H4 (cell line): ENCODE data around the gene ZKSCAN1. TPM values are rescaled to one million over a fixed set of nuclear protein-coding genes. Genes with fewer than 3 reads are reported as not detected.

Source experiments
- DNase-seq: peaks from one replicate; pipeline ENCODE4 v3.0.0-alpha.2; 2015; ENCODE audit warnings: low spot score
- total RNA-seq: library from RNA; depleted of rRNA; stranded (reverse); fragments of >200 nt; shearing (Covaris generic); gene quantifications from 2 replicates; pipeline ENCODE4 v1.2.3, GENCODE V29; 2014; rRNA removed

ZKSCAN1 gene
- total RNA-seq, 1 experiment from 2014 or later, result 12.2 TPM

DNA sequence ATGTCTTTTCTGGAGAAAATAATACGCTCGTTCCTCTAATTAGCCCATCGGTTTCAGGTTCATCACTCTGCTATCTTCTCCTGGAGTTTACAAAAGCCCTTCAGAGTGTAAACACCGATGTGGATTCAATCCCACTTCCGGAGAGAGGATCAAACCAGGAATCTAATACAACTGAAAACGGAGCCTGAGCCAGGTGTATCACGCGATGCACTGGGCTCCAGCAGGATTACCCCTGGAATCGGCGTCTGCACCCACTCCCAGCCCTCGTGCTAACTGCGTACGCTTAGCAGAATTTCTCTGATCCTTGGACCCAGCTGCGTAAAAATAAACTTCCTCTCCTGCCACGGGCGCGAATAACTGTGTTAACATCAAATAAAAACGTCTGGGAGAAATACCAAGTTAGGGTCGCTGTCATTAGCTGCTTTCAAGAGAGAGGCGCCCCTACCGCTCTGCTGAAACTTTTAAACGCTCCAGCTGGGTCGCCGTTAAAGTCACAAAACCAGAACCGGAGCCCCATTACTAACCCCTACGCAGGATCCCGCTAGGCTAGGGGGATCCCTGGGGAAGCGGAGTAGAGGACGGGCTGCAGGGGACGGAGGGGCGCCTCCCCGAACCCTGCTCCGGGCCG lies 65.6 kb downstream of the ZKSCAN1 start:
- no peak for DNase-seq

DNA sequence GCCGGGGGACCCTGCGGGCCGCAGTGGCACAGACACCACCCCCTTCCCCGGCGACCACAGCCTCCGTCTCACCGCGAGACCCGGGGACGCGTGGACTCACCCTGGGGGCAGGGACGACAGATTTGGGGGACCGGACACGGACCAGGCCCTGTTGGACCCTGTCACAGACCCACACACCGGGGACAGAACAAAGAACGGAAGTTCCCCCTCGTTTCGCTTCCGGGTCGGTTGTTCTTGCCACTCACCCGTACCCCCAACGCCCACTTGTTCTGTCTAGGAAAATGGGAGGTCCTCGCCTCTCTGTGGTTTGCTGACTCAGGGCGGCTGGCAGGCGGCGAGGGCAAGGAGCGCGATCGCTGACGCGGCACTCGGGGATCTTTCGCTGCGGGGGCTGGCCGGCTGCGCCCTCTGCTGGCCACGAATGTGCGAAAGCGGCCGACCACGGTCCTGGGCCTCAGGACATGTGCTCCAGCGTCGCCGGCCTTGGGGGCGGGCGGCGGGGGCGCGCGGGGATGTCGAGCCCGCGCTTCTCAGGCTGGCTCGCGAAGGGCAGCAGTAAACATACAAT lies 66.2 kb downstream of the ZKSCAN1 start, which contains the start of gene ZNF3:
TSS of gene ZNF3 (minus strand) at position 189 of the 568 bp plus-strand sequence. CDS start 4,366 bp downstream, outside the sequence.
- DNase-seq, result peak; percentile 99

DNA sequence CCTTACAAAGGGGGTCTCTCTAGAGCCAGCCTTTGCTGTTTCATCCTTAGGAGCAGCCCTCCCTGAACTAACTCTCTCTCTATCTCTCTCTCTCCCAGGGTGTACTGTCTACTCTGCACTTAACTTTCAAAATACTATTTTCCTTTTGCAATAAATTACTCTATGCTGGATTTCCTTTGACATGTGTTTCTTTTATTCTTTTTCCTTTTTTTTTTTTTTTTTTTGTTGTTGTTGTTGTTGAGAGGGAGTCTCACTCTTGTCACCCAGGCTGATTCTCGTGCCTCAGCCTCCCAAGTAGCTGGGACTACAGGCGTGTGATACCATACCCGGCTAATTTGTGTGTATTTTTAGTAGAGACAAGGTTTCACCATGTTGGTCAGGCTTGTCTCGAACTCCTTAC lies 67.6 kb downstream of the ZKSCAN1 start:
- DNase-seq, result no peak

DNA sequence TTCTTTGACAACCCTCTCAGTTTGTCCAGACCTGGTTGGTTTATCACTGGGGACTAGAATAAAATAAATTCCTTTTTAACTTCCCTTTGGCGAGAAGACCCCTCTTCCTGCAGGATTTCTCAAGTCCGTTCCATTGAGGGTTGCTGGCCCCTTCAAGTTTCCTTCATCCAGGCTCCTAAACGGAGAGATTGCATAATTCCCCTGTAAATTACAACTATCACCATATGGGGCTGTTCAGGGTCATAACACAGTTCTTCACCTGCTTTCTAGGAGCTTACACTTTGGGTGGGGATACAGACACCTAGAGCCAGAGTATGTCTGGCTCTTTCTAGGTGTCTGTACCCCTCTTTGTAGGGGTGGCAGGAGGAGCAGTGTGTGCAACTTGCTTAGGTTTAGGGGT lies 70.1 kb downstream of the ZKSCAN1 start:
- no peak for DNase-seq

DNA sequence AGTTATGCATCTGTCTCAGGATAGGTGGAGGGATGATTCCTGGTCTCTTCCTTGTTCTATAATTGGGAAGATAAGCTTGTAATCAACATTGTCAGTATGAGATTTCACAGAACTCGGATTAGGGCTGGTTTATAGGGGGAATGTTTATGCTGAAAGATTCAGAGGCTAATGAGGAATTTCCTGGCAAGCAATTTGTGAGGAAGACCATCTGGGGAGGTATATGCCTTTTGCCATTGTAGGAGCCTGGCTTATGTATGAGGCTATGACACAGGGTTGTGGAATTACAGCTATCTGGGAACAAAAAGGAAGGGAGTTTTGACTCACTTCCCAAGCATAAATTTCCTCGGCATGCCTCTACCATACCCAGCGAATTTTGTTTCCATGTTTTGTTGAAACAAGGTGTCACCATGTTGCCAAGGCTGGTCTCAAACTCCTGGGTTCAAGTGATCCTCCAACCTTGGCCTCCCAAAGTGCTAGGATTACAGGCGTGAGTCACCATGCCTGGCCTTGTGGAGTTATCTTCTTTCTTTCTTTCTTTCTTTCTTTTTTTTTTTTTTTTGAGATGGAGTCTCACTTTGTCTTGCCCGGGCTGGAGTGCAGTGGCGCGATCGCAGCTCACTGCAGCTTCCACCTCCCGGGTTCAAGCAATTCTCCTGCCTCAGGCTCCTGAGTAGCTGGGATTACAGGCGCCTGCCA lies 71.8 kb downstream of the ZKSCAN1 start:
- peak; percentile 65 for DNase-seq

DNA sequence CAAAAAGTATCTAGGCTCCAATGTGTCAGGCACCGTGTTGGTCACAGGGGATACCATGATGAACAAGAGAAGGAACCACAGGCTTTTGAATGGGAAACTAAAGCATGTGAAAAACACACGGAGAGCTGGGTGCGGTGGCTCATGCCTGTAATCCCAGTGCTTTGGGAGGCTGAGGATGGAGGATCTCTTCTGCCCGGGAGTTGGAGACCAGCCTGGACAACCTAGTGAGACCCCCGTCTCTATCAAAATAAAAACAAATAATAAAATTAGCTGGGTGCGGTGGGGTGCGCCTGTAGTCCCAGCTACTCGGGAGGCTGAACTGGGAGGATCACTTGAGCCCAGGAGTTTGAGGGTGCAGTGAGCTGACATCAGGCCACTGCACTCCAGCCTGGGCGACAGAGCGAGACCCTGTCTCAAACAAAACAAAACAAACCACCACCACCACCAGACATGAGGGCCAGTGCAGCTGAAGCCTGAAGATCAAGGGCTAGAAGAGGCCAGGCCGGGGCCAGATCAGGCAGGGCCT lies 72.8 kb downstream of the ZKSCAN1 start:
- no peak for DNase-seq

DNA sequence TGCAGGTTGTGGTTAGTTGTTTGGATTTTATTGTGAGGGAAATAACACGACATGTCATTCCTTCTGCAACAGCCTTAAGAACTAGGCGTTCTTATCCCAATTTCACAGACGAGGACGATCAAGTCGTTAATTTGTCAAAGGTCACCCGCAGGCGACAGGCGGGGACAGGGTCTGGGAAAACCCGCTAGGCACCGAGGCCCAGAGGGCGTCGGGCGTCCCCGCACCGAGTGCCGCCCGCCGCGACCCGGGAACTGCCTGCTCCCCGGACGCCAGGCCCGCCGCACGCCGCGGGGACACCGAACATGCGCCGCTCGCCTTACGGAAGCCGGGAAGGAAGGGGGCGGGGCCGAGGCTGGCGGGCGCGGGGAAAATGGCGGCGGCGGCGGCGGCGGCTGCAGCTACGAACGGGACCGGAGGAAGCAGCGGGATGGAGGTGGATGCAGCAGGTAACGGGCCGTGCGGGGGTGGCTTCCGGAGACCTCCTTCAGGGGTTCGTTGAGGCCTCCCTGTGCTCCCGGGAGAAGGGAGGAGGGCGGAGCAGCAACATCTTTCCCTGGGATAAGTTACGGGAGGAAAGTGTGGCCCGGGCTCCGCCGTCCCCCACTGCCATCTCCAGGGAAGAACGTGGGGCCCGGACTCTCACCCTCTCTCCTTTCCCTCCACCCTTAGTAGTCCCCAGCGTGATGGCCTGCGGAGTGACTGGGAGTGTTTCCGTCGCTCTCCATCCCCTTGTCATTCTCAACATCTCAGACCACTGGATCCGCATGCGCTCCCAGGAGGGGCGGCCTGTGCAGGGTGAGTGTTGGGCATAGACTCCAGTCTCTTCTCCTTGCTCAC lies 73.4 kb downstream of the ZKSCAN1 start, which contains the start of gene COPS6:
TSS of gene COPS6 (plus strand) at position 349 of the 837 bp plus-strand sequence. CDS start at position 371, 22 bp downstream.
- peak; percentile 64 for DNase-seq

DNA sequence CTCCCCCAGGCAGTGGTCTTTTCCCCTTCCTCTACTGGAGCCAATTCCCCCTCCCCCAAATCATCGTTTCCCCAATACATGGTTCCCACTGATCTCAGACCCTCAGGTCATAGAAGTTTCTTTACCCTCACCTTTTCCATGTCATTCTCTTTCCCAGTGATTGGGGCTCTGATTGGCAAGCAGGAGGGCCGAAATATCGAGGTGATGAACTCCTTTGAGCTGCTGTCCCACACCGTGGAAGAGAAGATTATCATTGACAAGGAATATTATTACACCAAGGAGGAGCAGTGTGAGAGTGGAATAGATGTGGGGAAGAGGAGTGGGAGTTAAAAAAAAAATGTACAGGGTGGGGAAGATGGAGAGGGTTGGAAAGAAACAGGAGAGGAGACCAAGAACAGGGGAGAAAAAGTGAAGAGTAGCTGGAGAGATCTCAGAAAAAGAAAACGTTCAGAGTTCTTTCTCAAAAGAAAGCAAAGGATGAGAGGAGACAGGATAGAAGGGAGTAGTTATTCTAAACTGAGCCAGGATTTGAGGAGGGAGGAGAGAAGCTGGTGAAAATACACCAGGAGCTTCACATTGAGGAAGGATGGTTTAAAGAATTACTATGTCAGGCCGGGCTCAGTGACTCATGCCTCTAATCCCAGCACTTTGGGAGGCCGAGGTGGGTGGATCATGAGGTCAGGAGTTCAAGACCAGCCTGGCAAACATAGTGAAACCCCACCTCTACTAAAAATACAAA lies 74.2 kb downstream of the ZKSCAN1 start:
- no peak for DNase-seq

DNA sequence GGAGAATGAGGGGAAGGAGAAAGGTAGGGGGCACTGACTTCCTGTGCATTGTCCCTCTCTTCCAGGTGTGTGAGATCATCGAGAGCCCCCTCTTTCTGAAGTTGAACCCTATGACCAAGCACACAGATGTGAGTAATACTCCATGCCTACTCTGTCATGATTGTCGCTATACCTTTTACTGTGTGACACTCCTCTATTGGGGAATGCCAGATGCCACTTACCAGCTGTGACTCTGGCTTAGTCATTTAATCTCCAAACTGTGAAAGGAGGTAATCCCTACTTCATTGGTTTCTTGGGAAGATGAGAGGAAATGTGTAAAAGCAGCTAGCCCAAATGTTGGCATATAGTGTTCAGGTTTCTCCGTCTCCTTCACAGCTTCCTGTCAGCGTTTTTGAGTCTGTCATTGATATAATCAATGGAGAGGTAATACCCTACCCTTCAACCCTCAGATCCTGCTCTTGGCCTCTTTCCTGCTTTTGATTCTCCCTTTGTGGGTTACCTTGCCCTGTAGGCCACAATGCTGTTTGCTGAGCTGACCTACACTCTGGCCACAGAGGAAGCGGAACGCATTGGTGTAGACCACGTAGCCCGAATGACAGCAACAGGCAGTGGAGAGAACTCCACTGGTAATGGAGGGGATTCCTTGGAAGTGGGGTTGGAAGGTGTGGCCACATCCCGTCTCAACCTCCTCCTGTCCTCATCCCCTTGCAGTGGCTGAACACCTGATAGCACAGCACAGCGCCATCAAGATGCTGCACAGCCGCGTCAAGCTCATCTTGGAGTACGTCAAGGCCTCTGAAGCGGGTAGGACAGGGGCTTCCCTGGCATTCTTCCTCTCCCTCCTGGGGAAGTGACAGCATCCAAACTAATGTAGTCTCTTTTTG lies 75.4 kb downstream of the ZKSCAN1 start:
- no peak for DNase-seq

Other genes starting within 250 kb of the ZKSCAN1 start
- not detected in 2 replicates for gene CYP3A4, start 231.4 kb upstream of the ZKSCAN1 start, total RNA-seq
- gene CYP3A43, start 187.6 kb upstream of the ZKSCAN1 start, total RNA-seq, result not detected in 2 replicates
- 0.23 TPM in 1 of 2 replicates, not detected in the other for gene OR2AE1, start 138.6 kb upstream of the ZKSCAN1 start, total RNA-seq
- 21.1 and 21.7 TPM in 2 replicates for gene TRIM4, start 96.1 kb upstream of the ZKSCAN1 start, total RNA-seq
- gene GJC3, start 86.0 kb upstream of the ZKSCAN1 start, total RNA-seq, result 0.10 TPM in 1 of 2 replicates, not detected in the other
- gene AZGP1, start 39.6 kb upstream of the ZKSCAN1 start, total RNA-seq, result 1.3 and 3.5 TPM in 2 replicates
- gene ZSCAN21, start 34.2 kb downstream of the ZKSCAN1 start, total RNA-seq, result 11.7 and 17.4 TPM in 2 replicates
- 32.3 and 32.5 TPM in 2 replicates for gene ZNF3, start 66.1 kb downstream of the ZKSCAN1 start, total RNA-seq
- 76.6 and 95.4 TPM in 2 replicates for gene COPS6, start 73.4 kb downstream of the ZKSCAN1 start, total RNA-seq
- gene MCM7, start 85.8 kb downstream of the ZKSCAN1 start, total RNA-seq, result 258 and 299 TPM in 2 replicates
- 20.0 and 29.6 TPM in 2 replicates for gene AP4M1, start 86.0 kb downstream of the ZKSCAN1 start, total RNA-seq
- 44.0 and 62.1 TPM in 2 replicates for gene TAF6, start 103.8 kb downstream of the ZKSCAN1 start, total RNA-seq
- 31.9 and 33.1 TPM in 2 replicates for gene CNPY4, start 104.0 kb downstream of the ZKSCAN1 start, total RNA-seq
- 0.52 and 1.6 TPM in 2 replicates for gene MBLAC1, start 111.4 kb downstream of the ZKSCAN1 start, total RNA-seq
- 217 and 229 TPM in 2 replicates for gene LAMTOR4, start 133.3 kb downstream of the ZKSCAN1 start, total RNA-seq
- 7.7 and 8.0 TPM in 2 replicates for gene TRAPPC14, start 143.1 kb downstream of the ZKSCAN1 start, total RNA-seq
- 0.33 and 0.62 TPM in 2 replicates for gene GAL3ST4, start 153.0 kb downstream of the ZKSCAN1 start, total RNA-seq
- gene GPC2, start 161.8 kb downstream of the ZKSCAN1 start, total RNA-seq, result 0.95 and 3.6 TPM in 2 replicates
- gene STAG3, start 162.3 kb downstream of the ZKSCAN1 start, total RNA-seq, result 0.35 TPM in 1 of 2 replicates, not detected in the other
- gene PVRIG, start 204.4 kb downstream of the ZKSCAN1 start, total RNA-seq, result not detected in 2 replicates